HCT116 (cell line): Measurements from ENCODE around the gene KMT5C. TPM values are rescaled to one million over a fixed set of nuclear protein-coding genes. Genes with fewer than 3 reads are reported as not detected.

Experiments used
- ATAC-seq: fragments of 200-7000 bp; cut with Tn5 transposase; 2 replicates; pipeline ENCODE4 v1.9.1; 2020; ENCODE audit warnings: mild to moderate bottlenecking, moderate library complexity
- BruUV-seq: library from RNA; stranded (reverse); fragments of 400-500 nt; replicated peaks from 2 replicates; lab custom pipeline; 2021; lab: Mats Ljungman, UMichigan
- CTCF ChIA-PET: fragments of 300-600 bp; sonication (Branson Sonifier 250); formaldehyde crosslinking; loops from one replicate; lab custom pipeline; 2021; ENCODE audit warnings: antibody characterized with exemption; lab: Charles Lee
- POLR2A ChIA-PET: fragments of 300-600, 350-600 bp; sonication (Branson Sonifier 250); formaldehyde crosslinking; loops from one replicate; lab custom pipeline; 2021; ENCODE audit warnings: antibody characterized with exemption; lab: Charles Lee
- RAD21 ChIA-PET, 2 experiments: fragments of 300-600 bp; sonication (Branson Sonifier 250); formaldehyde crosslinking; loops; one replicate each; lab custom pipeline; 2023; ENCODE audit warnings: low total read pairs in 2 of 2; ENCODE audit not compliant: uncharacterized antibody in 2 of 2, unreplicated experiment in 2 of 2, low non-redundant PET in 1 of 2; lab: Charles Lee
- DNase-seq: peaks from one replicate; pipeline ENCODE4 v3.0.0-alpha.2; 2010; ENCODE audit warnings: low read depth, low spot score
- H2AFZ ChIP-seq: fragments of 200-600 bp; shearing (Covaris generic), sonication (generic); 2 replicates; pipeline ENCODE4 v1.6.1; 2017; ENCODE audit warnings: low read depth, mixed run types, mixed read lengths, antibody characterized with exemption, low read length; ENCODE audit not compliant: poor library complexity, severe bottlenecking
- H3K27ac ChIP-seq: 2 replicates; pipeline ENCODE4 v1.5.1; 2012; ENCODE audit warnings: low read depth, low read length
- H3K27me3 ChIP-seq: fragments of 200-600 bp; sonication (generic); 2 replicates; pipeline ENCODE4 v1.6.1; 2016; ENCODE audit warnings: mixed run types, low read length, mixed read lengths; ENCODE audit not compliant: insufficient read depth
- H3K36me3 ChIP-seq, 2 experiments: fragments of 200-500 bp in 1 of 2; fragments of 200-600 bp in 1 of 2; sonication (Bioruptor generic) in 1 of 2; sonication (generic) in 1 of 2; 2 replicates each; pipeline versions ENCODE4 v1.5.1 to v1.6.1; 2014 to 2016; ENCODE audit warnings: low read length in 2 of 2, inconsistent platforms in 1 of 2, mixed read lengths in 1 of 2, mixed run types in 1 of 2; ENCODE audit not compliant: insufficient read depth in 2 of 2, control insufficient read depth in 1 of 2
- H3K4me1 ChIP-seq, 2 experiments: fragments of 200-600 bp in 1 of 2; sonication (generic) in 1 of 2; 2 replicates each; pipeline versions ENCODE4 v1.5.1 to v1.6.1; 2012 to 2017; ENCODE audit warnings: low read length in 2 of 2, inconsistent platforms in 1 of 2, mild to moderate bottlenecking in 1 of 2, mixed read lengths in 1 of 2, mixed run types in 1 of 2, moderate library complexity in 1 of 2; ENCODE audit not compliant: insufficient read depth in 2 of 2, control insufficient read depth in 1 of 2
- H3K4me2 ChIP-seq: fragments of 200-600 bp; sonication (generic); 2 replicates; pipeline ENCODE4 v1.6.1; 2017; ENCODE audit warnings: mixed run types, low read length, mixed read lengths
- H3K4me3 ChIP-seq, 2 experiments: fragments of 200-600 bp in 1 of 2; sonication (generic) in 1 of 2; replicated peaks in 1 of 2; 2 replicates each; pipeline ENCODE4 v1.5.1; 2011 to 2016; ENCODE audit warnings: low read length in 2 of 2, control low read depth in 1 of 2, low read depth in 1 of 2, mild to moderate bottlenecking in 1 of 2, mixed read lengths in 1 of 2, mixed run types in 1 of 2
- H3K79me2 ChIP-seq: fragments of 200-600 bp; sonication (generic); 2 replicates; pipeline ENCODE4 v1.6.1; 2017; ENCODE audit warnings: mild to moderate bottlenecking, mixed run types, low read length, moderate library complexity, mixed read lengths; ENCODE audit not compliant: insufficient read depth
- H3K9ac ChIP-seq: fragments of 200-600 bp; sonication (generic); 2 replicates; pipeline ENCODE4 v1.6.1; 2016; ENCODE audit warnings: low read length, mixed read lengths
- H3K9me2 ChIP-seq: fragments of 200-600 bp; sonication (generic), shearing (Covaris generic); 2 replicates; pipeline ENCODE4 v1.6.1; 2017; ENCODE audit warnings: mixed run types, mild to moderate bottlenecking, moderate library complexity; ENCODE audit not compliant: insufficient read depth
- H3K9me3 ChIP-seq, 2 experiments: fragments of 200-500 bp in 1 of 2; fragments of 200-600 bp in 1 of 2; sonication (Bioruptor generic) in 1 of 2; sonication (generic) in 1 of 2; 2 replicates each; pipeline ENCODE4 v1.6.1; 2014 to 2017; ENCODE audit warnings: low read length in 2 of 2, mixed read lengths in 2 of 2, inconsistent platforms in 1 of 2, low read depth in 1 of 2, mild to moderate bottlenecking in 1 of 2, mixed run types in 1 of 2, moderate library complexity in 1 of 2; ENCODE audit not compliant: control insufficient read depth in 1 of 2, insufficient read depth in 1 of 2
- H4K20me1 ChIP-seq: fragments of 200-600 bp; sonication (generic), shearing (Covaris generic); 2 replicates; pipeline ENCODE4 v1.6.1; 2017; ENCODE audit warnings: mixed run types, mild to moderate bottlenecking, moderate library complexity; ENCODE audit not compliant: insufficient read depth
- CEBPB ChIP-seq: IDR thresholded peaks from 2 replicates; pipeline ENCODE4 v1.6.1; 2012; ENCODE audit warnings: low read depth
- ELF1 ChIP-seq: IDR thresholded peaks from 2 replicates; pipeline ENCODE4 v1.6.1; 2012; ENCODE audit warnings: low read depth, borderline replicate concordance
- EZH2 ChIP-seq: fragments of 200-600 bp; sonication (generic); IDR thresholded peaks from 2 replicates; pipeline ENCODE4 v1.6.1; 2017; ENCODE audit warnings: antibody characterized with exemption, mixed run types
- EZH2phosphoT487 ChIP-seq: fragments of 200-600 bp; IDR thresholded peaks from 2 replicates; pipeline ENCODE4 v1.6.1; 2018; ENCODE audit warnings: antibody characterized with exemption, borderline replicate concordance
- JUND ChIP-seq: IDR thresholded peaks from 2 replicates; pipeline ENCODE4 v1.6.1; 2012
- POLR2AphosphoS5 ChIP-seq: IDR thresholded peaks from 2 replicates; pipeline ENCODE4 v1.6.1; 2011; ENCODE audit warnings: mild to moderate bottlenecking, low read depth, low read length, moderate library complexity
- TCF7L2 ChIP-seq: IDR thresholded peaks from 2 replicates; pipeline ENCODE4 v1.7.0; 2011; ENCODE audit warnings: borderline replicate concordance, inconsistent platforms; ENCODE audit not compliant: insufficient read depth, insufficient read length; ENCODE audit errors: extremely low read depth
- intact Hi-C: fragments of 100-400 bp; cut with micrococcal nuclease; formaldehyde crosslinking; loops from 2 replicates; pipeline ENCODE4 v1.10.0; 2022
- total RNA-seq: library from RNA; stranded (reverse); gene quantifications from one replicate; pipeline ENCODE4 v1.2.1, GENCODE V29; 2021; ENCODE audit not compliant: unreplicated experiment
- TF ChIP-seq, protein P1 (sequence below): IDR thresholded peaks from 2 replicates; pipeline ENCODE4 v1.6.1; 2012
- TF ChIP-seq, protein P2 (sequence below), 3 experiments: fragments of 200-600 bp in 1 of 3; sonication (generic) in 1 of 3; IDR thresholded peaks in 2 of 3; conservative IDR thresholded peaks in 1 of 3; 2 replicates each; pipeline ENCODE4 v1.5.1; 2012 to 2017; ENCODE audit warnings: low read depth in 2 of 3, low read length in 2 of 3, antibody characterized with exemption in 1 of 3, borderline replicate concordance in 1 of 3, control low read depth in 1 of 3, mild to moderate bottlenecking in 1 of 3, mixed read lengths in 1 of 3, mixed run types in 1 of 3, moderate library complexity in 1 of 3; ENCODE audit not compliant: insufficient read depth in 1 of 3
- TF ChIP-seq, protein P3 (sequence below): IDR thresholded peaks from 2 replicates; pipeline ENCODE4 v1.6.1; 2011; ENCODE audit warnings: mild to moderate bottlenecking, low read length, moderate library complexity; ENCODE audit not compliant: insufficient replicate concordance; ENCODE audit errors: extremely low read depth

KMT5C gene
- total RNA-seq, 1 experiment from 2014 or later = 27.5 TPM

DNA sequence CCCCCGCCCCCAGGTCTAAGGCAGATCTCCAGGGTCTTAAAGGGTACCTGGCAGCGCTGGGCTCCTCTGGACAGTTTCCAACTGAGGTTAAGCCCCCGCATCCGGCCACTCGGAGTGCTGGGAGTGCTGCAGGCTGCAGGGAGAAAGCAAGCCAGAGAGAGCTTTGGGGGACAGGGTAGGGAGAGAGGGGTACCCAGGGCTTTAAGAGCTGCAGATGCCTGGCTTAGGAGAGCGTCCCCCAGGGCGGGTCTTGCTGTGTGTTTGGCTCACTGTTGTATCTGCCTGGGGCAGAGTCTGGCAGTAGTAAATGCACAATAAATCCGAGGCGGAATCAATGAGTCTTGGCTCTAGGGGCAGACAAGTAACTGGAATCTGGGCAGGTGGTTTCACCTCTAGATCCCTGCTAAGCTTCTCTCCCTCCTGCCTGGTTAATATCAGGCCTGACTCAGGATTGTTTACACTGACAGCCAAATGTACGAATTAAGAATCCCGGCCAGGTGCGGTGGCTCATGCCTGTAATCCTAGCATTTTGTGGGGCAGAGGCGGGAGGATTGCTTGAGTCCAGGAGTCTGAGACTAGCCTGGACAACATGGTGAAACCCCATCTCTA is 15.6 kb downstream of the KMT5C start:
- TF ChIP-seq, protein P1, sequence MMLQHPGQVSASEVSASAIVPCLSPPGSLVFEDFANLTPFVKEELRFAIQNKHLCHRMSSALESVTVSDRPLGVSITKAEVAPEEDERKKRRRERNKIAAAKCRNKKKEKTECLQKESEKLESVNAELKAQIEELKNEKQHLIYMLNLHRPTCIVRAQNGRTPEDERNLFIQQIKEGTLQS = no peak
- ChIA-PET RAD21 (no interaction called here), CTCF (no interaction called here), POLR2A (no interaction called here)
- intact Hi-C loops = no loop called here
- Histone ChIP-seq H3K36me3 (no peaks in the 10 kb centered on the region), H3K4me1 (peaks cover 2 to 42% of the 10 kb centered on the region in 2 experiments; a peak in 3 of 4 replicates), H3K9ac (no peak overlapping the region), H3K4me3 (no peak overlapping the region), H3K27me3 (no peaks in the 10 kb centered on the region), H4K20me1 (no peaks in the 10 kb centered on the region), H2AFZ (no peak overlapping the region), H3K4me2 (no peak overlapping the region), H3K27ac (no peak overlapping the region), H3K9me2 (no peaks in the 10 kb centered on the region), H3K9me3 (no peaks in the 10 kb centered on the region), H3K79me2 (no peaks in the 10 kb centered on the region)
- no TSS peak for BruUV-seq
- DNase-seq (no peak), ATAC-seq (no peak)

DNA sequence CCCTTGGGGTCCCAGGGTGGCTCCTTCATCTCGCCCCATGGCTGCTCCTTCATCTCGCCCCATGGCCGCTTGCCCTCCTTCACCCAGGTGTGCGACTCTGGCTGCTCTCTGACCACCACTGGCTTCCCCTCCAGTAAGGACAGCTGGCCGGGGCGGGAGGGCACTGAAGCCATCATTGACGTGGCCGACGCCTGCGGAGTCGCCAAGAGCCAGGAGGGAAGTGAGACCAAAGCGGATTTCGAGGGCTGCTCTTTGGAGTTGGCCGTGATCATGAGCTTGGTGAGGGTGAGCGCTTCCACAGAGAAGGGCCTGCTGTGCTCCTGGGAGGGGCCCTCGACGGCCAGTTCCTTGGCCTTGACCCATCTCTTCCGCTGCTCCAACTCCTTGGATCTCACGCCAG is 18.8 kb downstream of the KMT5C start:
- BruUV-seq = no TSS peak
- POLR2A ChIA-PET = interaction anchor here (0.7 kb wide), 1 partner anchor 655 kb away, joined by 4 read pairs; no protein-coding TSS in a partner anchor
- TF ChIP-seq EZH2 (no peak), JUND (no peak), EZH2phosphoT487 (no peak), CEBPB (no peak), POLR2AphosphoS5 (no peak), TCF7L2 (no peak), ELF1 (no peak)
- TF ChIP-seq, protein P2, sequence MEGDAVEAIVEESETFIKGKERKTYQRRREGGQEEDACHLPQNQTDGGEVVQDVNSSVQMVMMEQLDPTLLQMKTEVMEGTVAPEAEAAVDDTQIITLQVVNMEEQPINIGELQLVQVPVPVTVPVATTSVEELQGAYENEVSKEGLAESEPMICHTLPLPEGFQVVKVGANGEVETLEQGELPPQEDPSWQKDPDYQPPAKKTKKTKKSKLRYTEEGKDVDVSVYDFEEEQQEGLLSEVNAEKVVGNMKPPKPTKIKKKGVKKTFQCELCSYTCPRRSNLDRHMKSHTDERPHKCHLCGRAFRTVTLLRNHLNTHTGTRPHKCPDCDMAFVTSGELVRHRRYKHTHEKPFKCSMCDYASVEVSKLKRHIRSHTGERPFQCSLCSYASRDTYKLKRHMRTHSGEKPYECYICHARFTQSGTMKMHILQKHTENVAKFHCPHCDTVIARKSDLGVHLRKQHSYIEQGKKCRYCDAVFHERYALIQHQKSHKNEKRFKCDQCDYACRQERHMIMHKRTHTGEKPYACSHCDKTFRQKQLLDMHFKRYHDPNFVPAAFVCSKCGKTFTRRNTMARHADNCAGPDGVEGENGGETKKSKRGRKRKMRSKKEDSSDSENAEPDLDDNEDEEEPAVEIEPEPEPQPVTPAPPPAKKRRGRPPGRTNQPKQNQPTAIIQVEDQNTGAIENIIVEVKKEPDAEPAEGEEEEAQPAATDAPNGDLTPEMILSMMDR (IDR thresholded peaks at IDR 0.05 in 2 of 3, conservative IDR thresholded peaks at IDR 0.05 in 1 of 3; ENCODE audit: borderline replicate concordance in 1 of 3, insufficient read depth in 1 of 3, low read depth in 2 of 3, low read length in 2 of 3) = no peak
- TF ChIP-seq, protein P1 = no peak
- TF ChIP-seq, protein P3, sequence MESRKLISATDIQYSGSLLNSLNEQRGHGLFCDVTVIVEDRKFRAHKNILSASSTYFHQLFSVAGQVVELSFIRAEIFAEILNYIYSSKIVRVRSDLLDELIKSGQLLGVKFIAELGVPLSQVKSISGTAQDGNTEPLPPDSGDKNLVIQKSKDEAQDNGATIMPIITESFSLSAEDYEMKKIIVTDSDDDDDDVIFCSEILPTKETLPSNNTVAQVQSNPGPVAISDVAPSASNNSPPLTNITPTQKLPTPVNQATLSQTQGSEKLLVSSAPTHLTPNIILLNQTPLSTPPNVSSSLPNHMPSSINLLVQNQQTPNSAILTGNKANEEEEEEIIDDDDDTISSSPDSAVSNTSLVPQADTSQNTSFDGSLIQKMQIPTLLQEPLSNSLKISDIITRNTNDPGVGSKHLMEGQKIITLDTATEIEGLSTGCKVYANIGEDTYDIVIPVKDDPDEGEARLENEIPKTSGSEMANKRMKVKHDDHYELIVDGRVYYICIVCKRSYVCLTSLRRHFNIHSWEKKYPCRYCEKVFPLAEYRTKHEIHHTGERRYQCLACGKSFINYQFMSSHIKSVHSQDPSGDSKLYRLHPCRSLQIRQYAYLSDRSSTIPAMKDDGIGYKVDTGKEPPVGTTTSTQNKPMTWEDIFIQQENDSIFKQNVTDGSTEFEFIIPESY = no peak

More for the DNA sequence above, 18.8 kb downstream of the KMT5C start:
- CTCF ChIA-PET = no interaction called here
- H3K27me3 ChIP-seq = no peaks in the 10 kb centered on the region
- H3K9ac ChIP-seq = no peak overlapping the region
- ATAC-seq (no peak), DNase-seq (no peak)
- no peaks in the 10 kb centered on the region for H3K9me3 ChIP-seq
- H3K27ac ChIP-seq = no peak overlapping the region
- RAD21 ChIA-PET = interaction anchor here in 1 of 2 experiments (0.5 kb wide), 1 partner anchor 46 kb away, joined by 4 read pairs; no protein-coding TSS in a partner anchor
- H2AFZ ChIP-seq = no peak overlapping the region
- H3K9me2 ChIP-seq = no peaks in the 10 kb centered on the region
- no peak overlapping the region for H3K4me2 ChIP-seq
- intact Hi-C loops = no loop called here
- no peaks in the 10 kb centered on the region for H3K36me3 ChIP-seq
- no peaks in the 10 kb centered on the region for H4K20me1 ChIP-seq
- no peaks in the 10 kb centered on the region for H3K79me2 ChIP-seq
- H3K4me3 ChIP-seq = no peak overlapping the region
- H3K4me1 ChIP-seq = peaks cover 2 to 12% of the 10 kb centered on the region in 2 experiments; a peak in 3 of 4 replicates
